Inflammatory macrophage treated with lipopolysaccharide for 4 hours (primary cell): Measurements from ENCODE around the gene AXIN1.
"Not testable (repeated sequence)": the region's sequence is repeated elsewhere in the genome, so short reads cannot be mapped to it uniquely, and the experiment has no call there.

Experiments
- DNase-seq: peaks from one replicate; pipeline ENCODE4 v3.0.0-alpha.2; 2020

AXIN1 gene

GRCh38 chr16:351804-352520 is 561 bp downstream of the AXIN1 start:
- DNase-seq = peak; percentile 21

GRCh38 chr16:350203-350602 is 2.3 kb downstream of the AXIN1 start:
- no peak for DNase-seq

DNA sequence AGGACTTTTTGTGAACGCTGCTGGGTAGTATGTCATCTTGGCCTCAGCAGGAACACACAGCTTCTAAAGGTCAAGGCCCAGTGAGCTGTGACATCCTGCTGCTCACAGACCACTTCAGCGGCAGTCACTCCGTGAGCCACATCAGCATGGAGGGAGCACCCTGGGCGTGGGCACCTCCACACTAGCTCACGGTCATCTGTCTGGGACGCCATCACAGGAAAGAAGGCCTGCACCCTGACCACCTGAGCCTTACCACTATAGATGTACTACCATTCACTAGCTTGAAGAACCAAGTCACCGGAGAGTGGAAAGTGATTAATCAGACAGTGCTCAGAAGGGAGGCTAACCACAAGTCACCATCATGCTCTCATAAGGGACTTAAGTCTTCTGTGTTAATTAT is 3.3 kb downstream of the AXIN1 start:
- DNase-seq = no peak

DNA sequence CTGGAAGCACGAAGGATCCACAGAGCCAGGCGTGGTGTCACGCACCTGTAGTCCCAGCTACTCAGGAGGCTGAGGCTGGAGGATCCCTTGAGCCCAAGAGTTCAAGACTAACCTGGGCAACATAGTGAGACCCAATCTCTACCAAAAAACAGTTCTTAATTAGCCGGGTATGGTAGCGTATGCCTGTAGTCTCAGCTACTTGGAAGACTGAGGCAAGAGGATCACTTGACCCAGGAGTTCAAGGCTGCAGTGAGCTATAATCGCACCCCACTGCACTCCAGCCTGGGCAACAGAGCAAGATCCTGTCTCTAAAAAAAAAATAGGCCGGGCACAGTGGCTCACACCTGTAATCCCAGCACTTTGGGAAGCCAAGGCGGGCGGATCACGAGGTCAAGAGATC is 4.0 kb downstream of the AXIN1 start:
- not testable (repeated sequence) for DNase-seq

- DNase-seq = no peak
Observed at GRCh38 chr16:347203-347602, 5.3 kb downstream of the AXIN1 start.

DNA sequence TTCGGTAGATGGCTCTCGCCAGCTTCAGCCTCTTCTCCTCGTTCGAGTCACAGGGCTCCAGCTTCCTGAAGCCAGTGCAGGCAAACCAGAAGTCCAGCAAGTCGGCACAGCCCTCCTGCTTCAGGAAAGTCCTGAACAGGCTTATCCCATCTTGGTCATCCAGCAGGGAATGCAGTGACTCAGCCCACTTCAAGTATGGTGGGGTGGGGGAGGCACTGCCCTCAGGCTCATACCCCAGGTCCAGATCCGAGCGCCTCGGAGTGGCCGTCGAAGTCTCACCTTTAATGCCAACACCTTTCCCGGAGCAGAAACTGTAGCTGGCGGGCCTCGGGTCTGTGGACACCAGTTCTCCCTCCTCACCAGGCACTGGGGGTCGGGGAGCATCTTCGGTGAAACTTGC is 5.9 kb downstream of the AXIN1 start:
- no peak for DNase-seq

- DNase-seq = no peak
Observed at GRCh38 chr16:345772-346171, 6.8 kb downstream of the AXIN1 start.

DNA sequence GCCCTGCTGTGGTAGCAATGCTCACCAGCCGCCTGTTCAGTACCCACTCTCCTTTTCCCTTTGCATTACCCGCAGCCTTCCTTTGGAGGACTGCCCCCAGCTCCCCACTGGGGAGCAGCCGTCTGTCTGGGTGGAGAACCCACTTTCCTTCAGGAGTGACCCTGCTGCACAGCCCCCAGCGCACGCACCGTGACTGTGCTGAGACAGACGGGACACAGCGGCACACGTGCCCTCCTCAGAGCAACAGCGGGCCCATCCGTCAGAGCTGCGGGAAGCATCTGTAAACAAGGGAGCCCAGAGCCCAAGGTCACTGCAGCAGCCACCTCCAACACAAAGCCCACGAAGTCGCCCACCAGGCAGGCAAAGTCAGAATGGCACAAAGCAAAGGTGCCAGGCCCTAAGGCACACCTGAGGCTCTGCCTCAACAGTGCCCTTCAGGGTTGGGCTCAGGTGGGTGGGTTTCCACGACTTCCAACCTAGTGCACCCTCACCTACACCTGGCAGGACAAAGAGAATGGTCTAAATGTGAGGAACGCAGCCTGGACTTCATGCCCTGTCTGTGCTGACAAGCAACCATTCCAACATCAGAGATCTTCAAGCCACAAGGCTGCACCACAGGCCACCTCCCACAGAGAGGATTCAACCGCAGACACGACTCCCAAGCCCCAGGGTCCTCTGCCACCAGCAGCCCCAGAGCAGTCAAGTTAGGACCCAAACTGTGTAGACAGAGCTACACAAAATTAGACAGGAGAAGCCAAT is 9.9 kb downstream of the AXIN1 start:
- DNase-seq = no peak

DNA sequence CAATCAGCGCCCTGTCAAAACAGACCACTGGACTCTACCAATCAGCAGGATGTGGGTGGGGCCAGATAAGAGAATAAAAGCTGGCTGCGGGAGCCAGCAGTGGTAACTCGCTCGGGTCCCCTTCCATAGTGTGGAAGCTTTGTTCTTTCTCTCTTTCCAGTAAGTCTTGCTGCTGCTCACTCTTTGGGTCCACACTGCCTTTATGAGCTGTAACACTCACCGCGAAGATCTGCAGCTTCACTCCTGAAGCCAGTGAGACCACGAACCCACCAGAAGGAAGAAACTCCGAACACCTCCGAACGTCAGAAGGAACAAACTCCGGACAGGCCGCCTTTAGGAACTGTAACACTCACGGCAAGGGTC is 10.6 kb downstream of the AXIN1 start:
- DNase-seq = not testable (repeated sequence)

- not testable (repeated sequence) for DNase-seq
Observed at GRCh38 chr16:341095-341973, 11.2 kb downstream of the AXIN1 start.

- no peak for DNase-seq
Observed at GRCh38 chr16:340370-341091, 12.0 kb downstream of the AXIN1 start.

DNA sequence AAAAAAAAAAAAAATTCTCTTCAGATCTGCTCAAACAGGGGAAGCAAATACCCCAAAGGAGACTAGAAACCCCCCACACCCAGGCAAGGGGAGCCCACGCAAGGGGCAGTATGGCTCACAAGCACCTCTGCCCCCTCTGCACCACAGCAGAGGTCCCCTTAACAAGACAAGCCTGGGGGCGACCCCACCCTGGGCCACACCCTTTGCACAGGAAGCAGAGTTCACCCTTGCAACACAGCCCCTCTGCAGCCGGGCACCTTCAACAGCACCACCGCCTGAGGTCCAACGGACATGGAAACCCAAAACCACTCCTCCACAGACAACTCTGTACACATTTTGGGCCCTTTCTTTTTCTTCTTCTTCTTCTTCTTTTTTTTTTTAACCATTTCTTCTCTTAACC is 12.8 kb downstream of the AXIN1 start:
- peak; percentile 10 for DNase-seq

- DNase-seq = peak; percentile 56
Observed at GRCh38 chr16:337975-338575, 14.4 kb downstream of the AXIN1 start.

GRCh38 chr16:337437-337836 is 15.1 kb downstream of the AXIN1 start:
- DNase-seq = no peak

DNA sequence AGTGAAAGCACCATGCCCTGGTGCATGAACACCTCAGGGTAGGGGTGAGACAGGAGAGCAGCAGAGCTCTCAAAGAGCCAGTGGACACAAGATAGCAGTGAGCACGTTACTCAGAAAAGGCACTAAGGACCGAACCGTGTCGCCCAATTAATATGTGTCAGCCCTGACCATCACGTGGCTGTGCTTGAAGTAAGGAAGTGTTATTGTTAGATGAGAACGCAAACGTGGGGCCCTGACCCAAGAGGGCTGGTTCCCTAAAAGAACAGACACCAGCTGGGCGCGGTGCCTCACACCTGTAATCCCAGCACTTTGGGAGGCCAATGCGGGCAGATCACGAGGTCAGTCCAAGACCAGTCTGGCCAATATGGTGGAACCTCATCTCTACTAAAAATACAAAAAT is 16.3 kb downstream of the AXIN1 start:
- peak; percentile 36 for DNase-seq

DNA sequence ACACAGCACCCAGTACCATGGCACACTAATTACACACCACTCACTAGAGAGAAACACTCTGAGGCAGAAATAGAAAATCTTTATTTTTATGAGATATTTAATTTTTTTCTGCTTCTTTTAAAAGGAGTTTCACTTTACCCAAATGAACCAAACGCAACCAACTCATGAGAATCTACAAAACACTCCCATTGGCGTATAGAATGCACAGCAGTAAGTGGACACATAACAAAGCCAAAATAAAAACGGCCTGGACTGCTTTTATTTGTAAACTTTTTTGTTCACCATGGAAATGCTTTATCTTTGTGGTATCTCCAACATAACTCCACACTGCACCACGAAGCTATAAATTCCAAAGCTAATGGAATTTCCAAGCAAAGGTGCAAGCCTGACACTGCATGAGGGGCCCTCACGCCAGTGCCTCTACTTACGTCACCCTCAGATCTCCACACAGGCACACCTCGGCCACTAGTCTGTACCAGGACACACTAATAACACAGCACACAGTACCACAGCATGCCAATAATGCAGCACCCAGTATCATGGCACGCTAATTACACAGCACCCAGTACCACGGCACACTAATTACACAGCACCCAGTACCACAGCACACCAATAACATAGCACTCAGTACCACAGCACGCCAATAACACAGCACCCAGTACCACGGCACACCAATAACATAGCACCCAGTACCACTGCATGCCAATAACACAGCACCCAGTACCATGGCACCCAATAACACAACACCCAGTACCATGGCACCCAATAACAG is 17.5 kb downstream of the AXIN1 start:
- DNase-seq = not testable (repeated sequence)

DNA sequence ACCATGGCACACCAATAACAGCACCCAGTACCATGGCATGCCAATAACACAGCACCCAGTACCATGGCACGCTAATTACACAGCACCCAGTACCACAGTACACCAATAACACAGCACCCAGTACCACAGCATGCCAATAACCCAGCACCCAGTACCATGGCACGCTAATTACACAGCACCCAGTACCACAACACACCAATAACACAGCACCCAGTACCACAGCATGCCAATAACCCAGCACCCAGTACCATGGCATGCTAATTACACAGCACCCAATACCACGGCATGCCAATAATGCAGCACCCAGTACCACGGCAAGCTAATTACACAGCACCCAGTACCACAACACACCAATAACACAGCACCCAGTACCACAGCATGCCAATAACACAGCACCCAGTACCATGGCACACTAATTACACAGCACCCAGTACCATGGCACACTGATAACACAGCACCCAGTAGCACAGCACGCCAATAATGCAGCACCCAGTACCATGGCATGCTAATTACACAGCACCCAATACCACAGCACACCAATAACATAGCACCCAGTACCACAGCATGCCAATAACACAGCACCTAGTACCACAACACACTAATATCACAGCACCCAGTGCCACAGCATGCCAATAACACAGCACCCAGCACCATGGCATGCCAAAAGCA is 18.2 kb downstream of the AXIN1 start:
- DNase-seq = not testable (repeated sequence)

- DNase-seq = no peak
Observed at GRCh38 chr16:333406-334094, 19.0 kb downstream of the AXIN1 start.

GRCh38 chr16:331181-331814 is 21.2 kb downstream of the AXIN1 start:
- not testable (repeated sequence) for DNase-seq

DNA sequence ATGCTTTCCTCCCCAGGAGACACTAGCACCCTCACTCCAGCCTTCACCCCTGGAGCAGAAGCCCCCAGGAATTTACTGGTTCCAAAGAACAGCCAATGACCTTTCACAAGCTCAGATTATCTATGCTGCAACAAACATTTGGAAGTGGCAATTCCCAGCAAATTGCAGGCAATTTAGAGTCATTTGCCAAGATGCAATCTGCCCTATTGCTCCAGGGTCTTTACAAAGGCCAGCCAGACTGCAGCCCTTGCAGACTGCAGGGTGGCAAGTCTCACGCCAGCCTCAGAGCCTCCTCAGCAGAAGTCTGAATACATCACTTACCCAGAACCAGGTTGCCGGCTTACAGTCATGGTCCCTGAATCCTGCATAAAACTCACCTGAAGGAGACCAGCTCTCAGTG is 21.8 kb downstream of the AXIN1 start:
- no peak for DNase-seq
